Spleen (tissue), 11 donors: ENCODE results near the gene TCF19. TPM values are rescaled to one million over a fixed set of nuclear protein-coding genes. Genes with fewer than 3 reads are reported as not detected.
"Not testable (repeated sequence)": the region's sequence is repeated elsewhere in the genome, so short reads cannot be mapped to it uniquely, and the experiment has no call there.

Experiments
- DNase-seq: peaks from one replicate; pipeline ENCODE4 v3.0.0-alpha.2; 2020
- H3K27ac ChIP-seq, 8 donors: fragments of 200-600 bp; sonication (generic) in 7 of 8; 1 replicate in 4 of 8; 2 replicates in 4 of 8; pipeline versions ENCODE4 v1.5.0 to v1.8.0; 2016 to 2021; ENCODE audit warnings: inconsistent platforms in 4 of 8, mild to moderate bottlenecking in 4 of 8, moderate library complexity in 1 of 8
- H3K27me3 ChIP-seq, 7 donors: fragments of 200-600 bp; sonication (generic) in 6 of 7; replicated peaks in 1 of 7; 1 replicate in 4 of 7; 2 replicates in 3 of 7; pipeline versions ENCODE4 v1.5.0 to v1.8.0; 2016 to 2021; ENCODE audit warnings: inconsistent platforms in 3 of 7, mild to moderate bottlenecking in 1 of 7
- H3K36me3 ChIP-seq, 6 donors: fragments of 200-600 bp; sonication (generic) in 5 of 6; 1 replicate in 4 of 6; 2 replicates in 2 of 6; pipeline versions ENCODE4 v1.5.0 to v1.8.0; 2016 to 2021; ENCODE audit warnings: inconsistent platforms in 2 of 6
- H3K4me1 ChIP-seq, 6 donors: fragments of 200-600 bp; sonication (generic) in 5 of 6; 1 replicate in 3 of 6; 2 replicates in 3 of 6; pipeline versions ENCODE4 v1.5.0 to v1.8.0; 2016 to 2021; ENCODE audit warnings: inconsistent platforms in 3 of 6
- H3K4me3 ChIP-seq, 8 donors: fragments of 200-600 bp; sonication (generic) in 7 of 8; 1 replicate in 4 of 8; 2 replicates in 4 of 8; pipeline versions ENCODE4 v1.5.0 to v1.8.0; 2016 to 2021; ENCODE audit warnings: inconsistent platforms in 4 of 8, mild to moderate bottlenecking in 4 of 8, moderate library complexity in 2 of 8
- H3K9me3 ChIP-seq, 8 donors: fragments of 200-600 bp; sonication (generic) in 7 of 8; 1 replicate in 4 of 8; 2 replicates in 4 of 8; pipeline versions ENCODE4 v1.5.0 to v1.8.0; 2016 to 2021; ENCODE audit warnings: inconsistent platforms in 4 of 8
- POLR2A ChIP-seq, 3 donors: fragments of 450-650 bp; IDR thresholded peaks; one replicate each; pipeline ENCODE4 v1.5.1; 2017; ENCODE audit warnings: antibody characterized with exemption in 3 of 3, mild to moderate bottlenecking in 1 of 3
- POLR2AphosphoS5 ChIP-seq, 3 donors: sonication (generic); formaldehyde crosslinking; IDR thresholded peaks; one replicate each; pipeline ENCODE4 v1.5.1; 2017; ENCODE audit warnings: antibody characterized with exemption in 3 of 3
- WGBS, 5 donors: extraction: QIAGEN DNeasy Blood & Tissue Kit in 3 of 5; methylation state at CpG; one replicate each; pipeline versions ENCODE4 v1.1.5 to v1.1.7; 2013 to 2018; 5-methylcytosine and 5-hydroxymethylcytosine counted together
- intact Hi-C: fragments of 100-400 bp; cut with DNase I; formaldehyde crosslinking; loops from one replicate; pipeline ENCODE4 v1.15.0; 2023; ENCODE audit warnings: low total_unique reads
- polyA plus RNA-seq, 3 donors: library from polyadenylated mRNA; stranded (reverse); fragments of 200-250 nt; gene quantifications; one replicate each; pipeline ENCODE4 v1.2.1, GENCODE V29; 2013
- total RNA-seq, 7 donors: library from RNA; depleted of rRNA in 3 of 7; stranded (reverse); fragments of >200 nt in 3 of 7; fragmentation: NEBNext Ultra II Directional in 4 of 7; extraction: Animal tissue kit (Norgen Biotek cat#: 25700) in 4 of 7; gene quantifications; one replicate each; pipeline versions ENCODE4 v1.1.0 to v1.2.1, GENCODE V29; 2016 to 2021
- TF ChIP-seq, protein P1 (sequence below), 11 experiments: fragments of 200-600 bp in 7 of 11; fragments of 450-650 bp in 4 of 11; sonication (generic) in 4 of 11; IDR thresholded peaks in 8 of 11; conservative IDR thresholded peaks in 3 of 11; 1 replicate in 7 of 11; 2 replicates in 4 of 11; pipeline versions ENCODE4 v1.4.0 to v1.8.0; 2016 to 2021; ENCODE audit warnings: antibody characterized with exemption in 11 of 11, inconsistent platforms in 4 of 11, mild to moderate bottlenecking in 1 of 11
- donor health status: healthy with polysubstance abuse.
- donor health status: DM: no; HTN: no; CAD: no; lungs with moderate emphysema.
- donor health status: DM: no; HTN: no; CAD: no.
- donor health status: Bipolar disorder and iron deficiency.
- donor health status: healthy.
- donor health status: DM: no; HTN: no; CAD: no.
- donor health status: DM: yes; HTN: yes; CAD: no.

Gene TCF19
- total and polyA plus RNA-seq, 10 donors: 6.2 to 12.6 (median 9.3) TPM

DNA sequence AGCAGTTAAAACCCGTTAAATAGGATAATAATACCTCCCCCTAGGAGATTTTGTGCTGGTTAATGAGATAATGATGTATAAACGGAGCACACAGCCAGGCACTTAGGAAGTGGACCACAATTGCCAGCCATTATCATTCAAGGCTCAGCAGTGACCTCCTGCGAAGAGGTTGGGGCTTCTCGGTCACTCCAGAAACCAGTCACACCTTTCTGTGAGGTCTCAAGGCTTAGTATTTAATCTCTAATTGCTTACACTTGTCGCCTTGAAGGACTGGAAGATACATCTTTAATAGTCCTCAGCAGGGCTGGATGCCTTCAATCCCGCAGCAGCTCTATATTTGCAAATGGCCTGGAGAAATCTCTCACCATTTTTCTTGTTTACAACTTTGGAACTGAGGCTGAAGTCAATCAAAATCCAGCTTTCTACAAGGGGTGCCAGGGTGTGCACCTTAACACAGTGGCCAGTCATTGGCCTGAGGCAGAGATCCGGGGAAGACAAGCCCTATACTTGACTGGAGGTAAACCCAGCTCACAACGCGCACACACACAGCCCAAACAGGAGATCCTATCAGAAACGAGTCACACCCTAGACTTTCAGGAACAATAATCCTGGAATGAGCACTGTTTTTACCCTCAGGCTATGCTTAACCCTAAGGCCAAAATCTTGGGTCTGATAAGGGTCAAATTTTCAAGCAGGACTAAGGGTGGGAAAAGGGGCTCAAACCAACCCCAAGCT is 10.9 kb downstream of the TCF19 start:
- H3K4me3 ChIP-seq: no peak overlapping the region
- DNase-seq: no peak
- no peaks in the 10 kb centered on the region for H3K27me3 ChIP-seq
- peaks cover 0 to 4% (median 0%) of the 10 kb centered on the region in 6 donors for H3K4me1 ChIP-seq
- H3K9me3 ChIP-seq: no peaks in the 10 kb centered on the region
- TF ChIP-seq, protein P1, sequence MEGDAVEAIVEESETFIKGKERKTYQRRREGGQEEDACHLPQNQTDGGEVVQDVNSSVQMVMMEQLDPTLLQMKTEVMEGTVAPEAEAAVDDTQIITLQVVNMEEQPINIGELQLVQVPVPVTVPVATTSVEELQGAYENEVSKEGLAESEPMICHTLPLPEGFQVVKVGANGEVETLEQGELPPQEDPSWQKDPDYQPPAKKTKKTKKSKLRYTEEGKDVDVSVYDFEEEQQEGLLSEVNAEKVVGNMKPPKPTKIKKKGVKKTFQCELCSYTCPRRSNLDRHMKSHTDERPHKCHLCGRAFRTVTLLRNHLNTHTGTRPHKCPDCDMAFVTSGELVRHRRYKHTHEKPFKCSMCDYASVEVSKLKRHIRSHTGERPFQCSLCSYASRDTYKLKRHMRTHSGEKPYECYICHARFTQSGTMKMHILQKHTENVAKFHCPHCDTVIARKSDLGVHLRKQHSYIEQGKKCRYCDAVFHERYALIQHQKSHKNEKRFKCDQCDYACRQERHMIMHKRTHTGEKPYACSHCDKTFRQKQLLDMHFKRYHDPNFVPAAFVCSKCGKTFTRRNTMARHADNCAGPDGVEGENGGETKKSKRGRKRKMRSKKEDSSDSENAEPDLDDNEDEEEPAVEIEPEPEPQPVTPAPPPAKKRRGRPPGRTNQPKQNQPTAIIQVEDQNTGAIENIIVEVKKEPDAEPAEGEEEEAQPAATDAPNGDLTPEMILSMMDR (IDR thresholded peaks at IDR 0.05 in 8 of 11, conservative IDR thresholded peaks at IDR 0.05 in 3 of 11): no peak
- no peak for TF ChIP-seq POLR2AphosphoS5 (IDR thresholded peaks at IDR 0.05)
- TF ChIP-seq POLR2A (IDR thresholded peaks at IDR 0.05): no peak
- 76 to 92% (median 86%) methylated on average over 10 of the region's 10 CpGs for WGBS, 5 donors
- no peaks in the 10 kb centered on the region for H3K36me3 ChIP-seq
- intact Hi-C loops: no loop called here
- no peak overlapping the region for H3K27ac ChIP-seq

DNA sequence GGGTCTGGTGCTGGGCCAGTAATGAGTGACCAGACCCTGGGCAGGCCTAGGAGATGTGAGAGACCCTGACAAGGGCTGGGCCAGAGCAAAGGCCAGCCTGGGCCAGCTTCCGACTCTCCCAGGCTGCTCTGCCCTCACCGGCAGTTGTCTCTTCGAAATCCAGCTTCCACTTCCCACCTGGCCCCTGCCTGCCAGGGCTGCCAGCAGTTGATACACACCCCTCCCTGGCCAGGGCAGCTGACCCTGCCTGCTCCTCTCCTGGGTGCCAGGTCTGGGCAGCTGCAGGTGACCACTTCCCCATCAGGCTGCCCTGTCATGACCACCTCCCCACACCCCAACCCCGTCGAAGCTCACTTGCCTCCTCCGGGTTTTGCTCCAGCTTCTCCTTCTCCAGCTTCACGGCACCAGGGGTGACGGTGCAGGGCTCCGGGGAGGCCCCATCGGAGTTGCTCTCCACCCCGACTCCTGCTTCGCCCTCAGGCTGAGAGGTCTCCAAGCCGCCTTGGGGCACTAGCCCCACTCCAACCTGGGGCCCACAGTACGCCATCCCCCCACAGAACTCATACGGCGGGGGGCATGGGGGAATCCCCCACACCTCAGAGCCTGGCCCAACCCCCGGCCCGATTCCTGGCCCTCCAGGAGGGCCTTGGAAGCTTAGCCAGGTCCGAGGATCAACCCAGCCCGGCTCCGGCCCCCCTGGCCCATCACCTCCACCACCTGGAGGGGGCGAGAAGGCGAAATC is 11.6 kb downstream of the TCF19 start:
- H3K9me3 ChIP-seq, H3K27ac ChIP-seq, H3K4me1 ChIP-seq, H3K4me3 ChIP-seq, DNase-seq, H3K36me3 ChIP-seq, intact Hi-C loops, H3K27me3 ChIP-seq: not testable (repeated sequence)
- 73 to 83% (median 77%) methylated on average over 14 to 23 of the region's 23 CpGs for WGBS, 5 donors

DNA sequence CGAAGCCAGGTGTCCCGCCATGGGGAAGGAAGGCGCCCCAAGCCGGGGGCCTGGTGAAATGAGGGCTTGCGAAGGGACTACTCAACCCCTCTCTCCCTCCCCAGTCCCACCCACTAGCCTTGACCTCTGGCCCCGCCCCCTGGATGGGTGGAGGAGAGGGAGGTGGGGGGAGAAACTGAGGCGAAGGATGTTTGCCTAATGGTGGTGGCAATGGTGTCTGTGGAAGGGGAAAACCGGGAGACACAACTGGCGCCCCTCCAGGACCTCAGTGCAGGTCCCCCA is 12.2 kb downstream of the TCF19 start, which contains the start of gene POU5F1:
Gene POU5F1, minus strand, starts transcription at position 83 of the 282 bp plus-strand sequence. Its CDS starts 62 bp downstream, at position 21.
- intact Hi-C loops: no loop called here
- 76 to 84% (median 83%) methylated on average over 5 to 9 of the region's 9 CpGs for WGBS, 5 donors
- DNase-seq: no peak
- Histone ChIP-seq H3K27ac (no peak within 1 kb of the TSS), H3K9me3 (no peaks in the 10 kb centered on the region), H3K36me3 (peaks cover 0 to 5% (median 0%) of the 10 kb centered on the region in 6 donors), H3K27me3 (no peaks in the 10 kb centered on the region), H3K4me1 (peaks cover 0 to under 1% (median 0%) of the 10 kb centered on the region in 6 donors), H3K4me3 (no peak within 1 kb of the TSS)
- TF ChIP-seq POLR2AphosphoS5 (IDR thresholded peaks at IDR 0.05) (no peak), POLR2A (IDR thresholded peaks at IDR 0.05) (no peak)
- TF ChIP-seq, protein P1 (IDR thresholded peaks at IDR 0.05 in 8 of 11, conservative IDR thresholded peaks at IDR 0.05 in 3 of 11): no peak

DNA sequence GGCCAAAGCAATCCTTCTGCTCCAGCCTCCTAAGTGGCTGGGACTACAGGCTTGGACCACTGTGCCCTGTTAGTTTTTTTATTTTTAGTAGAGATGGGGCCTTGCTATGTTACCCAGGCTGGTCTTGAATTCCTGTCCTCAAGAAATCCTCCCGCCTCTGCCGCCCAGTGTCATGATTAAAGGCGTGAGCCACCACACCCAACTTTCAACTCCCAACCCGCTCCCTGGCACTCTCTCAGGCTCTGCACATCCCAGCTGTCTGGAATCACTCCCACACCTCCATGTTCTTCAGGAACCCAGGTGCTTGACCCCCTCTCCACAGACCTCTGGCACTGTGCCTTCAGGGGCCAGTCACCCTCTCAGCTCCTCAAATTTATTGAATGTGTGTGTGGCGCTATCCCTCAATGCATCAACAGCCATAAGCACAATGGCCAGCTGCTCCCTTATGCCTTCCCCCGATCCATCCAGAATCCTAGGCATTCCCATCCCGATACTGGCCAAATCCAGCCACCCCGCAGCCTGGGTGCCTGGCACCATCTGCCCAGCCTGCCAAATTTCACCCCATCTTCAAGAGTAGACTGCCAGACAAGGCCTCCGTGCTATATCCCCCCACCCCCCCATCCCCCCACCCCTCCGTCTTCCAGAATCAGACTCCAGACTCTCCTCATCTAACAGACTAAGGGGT is 12.7 kb downstream of the TCF19 start:
- Histone ChIP-seq H3K4me3 (no peak overlapping the region), H3K9me3 (no peaks in the 10 kb centered on the region), H3K4me1 (no peaks in the 10 kb centered on the region), H3K27me3 (no peaks in the 10 kb centered on the region), H3K27ac (no peak overlapping the region), H3K36me3 (peaks cover 0 to 7% (median 0%) of the 10 kb centered on the region in 6 donors)
- WGBS, 5 donors: 86 to 96% (median 92%) methylated on average over 10 of the region's 10 CpGs
- intact Hi-C loops: no loop called here
- no peak for TF ChIP-seq POLR2AphosphoS5 (IDR thresholded peaks at IDR 0.05)
- TF ChIP-seq, protein P1 (IDR thresholded peaks at IDR 0.05 in 8 of 11, conservative IDR thresholded peaks at IDR 0.05 in 3 of 11): no peak
- no peak for TF ChIP-seq POLR2A (IDR thresholded peaks at IDR 0.05)
- no peak for DNase-seq
